HCEC 1CT (cell line): ENCODE results near the gene SWAP70.
A peak's percentile ranks its signal among the peaks of the same experiment; 100 is the strongest.

ENCODE experiments used
- DNase-seq: peaks from one replicate; pipeline ENCODE4 v3.0.0-alpha.2; 2017

SWAP70 gene

GRCh38 chr11:9755561-9756185, 91.8 kb downstream of the SWAP70 start:
- DNase-seq: peak; percentile 64

- no peak for DNase-seq
Measured at GRCh38 chr11:9756461-9756860, 92.6 kb downstream of the SWAP70 start.

- DNase-seq: no peak
Measured at GRCh38 chr11:9756878-9757277, 93.0 kb downstream of the SWAP70 start.

GRCh38 chr11:9757809-9758636, 94.1 kb downstream of the SWAP70 start:
- peak; percentile 70 for DNase-seq

- peak; percentile 85 for DNase-seq
Measured at GRCh38 chr11:9758637-9759518, 95.0 kb downstream of the SWAP70 start.

GRCh38 chr11:9759519-9760192, 95.8 kb downstream of the SWAP70 start:
- DNase-seq: peak; percentile 100

- peak; percentile 87 for DNase-seq
Measured at GRCh38 chr11:9760193-9760575, 96.3 kb downstream of the SWAP70 start.

GRCh38 chr11:9761441-9761945, 97.6 kb downstream of the SWAP70 start:
- DNase-seq: no peak

GRCh38 chr11:9762531-9762930, 98.7 kb downstream of the SWAP70 start:
- DNase-seq: no peak

- no peak for DNase-seq
Measured at GRCh38 chr11:9763301-9763700, 99.4 kb downstream of the SWAP70 start.

- peak; percentile 88 for DNase-seq
Measured at GRCh38 chr11:9765320-9766101, 101.6 kb downstream of the SWAP70 start.

GRCh38 chr11:9769621-9770020, 105.7 kb downstream of the SWAP70 start:
- no peak for DNase-seq

GRCh38 chr11:9771071-9771511, 107.2 kb downstream of the SWAP70 start:
- DNase-seq: no peak

GRCh38 chr11:9772218-9772617, 108.3 kb downstream of the SWAP70 start:
- DNase-seq: no peak

- no peak for DNase-seq
Measured at GRCh38 chr11:9773524-9773923, 109.6 kb downstream of the SWAP70 start.

GRCh38 chr11:9774109-9774508, 110.2 kb downstream of the SWAP70 start:
- no peak for DNase-seq

GRCh38 chr11:9774591-9775397, 110.9 kb downstream of the SWAP70 start:
- peak; percentile 87 for DNase-seq

GRCh38 chr11:9775398-9775779, 111.5 kb downstream of the SWAP70 start:
- no peak for DNase-seq

- DNase-seq: no peak
Measured at GRCh38 chr11:9776203-9776602, 112.3 kb downstream of the SWAP70 start.

- DNase-seq: no peak
Measured at GRCh38 chr11:9777066-9777465, 113.2 kb downstream of the SWAP70 start.

GRCh38 chr11:9777525-9777924, 113.6 kb downstream of the SWAP70 start:
- no peak for DNase-seq
